HG02970 (cell line): ENCODE measurements around the gene HASPIN.
A peak's percentile ranks its signal among the peaks of the same experiment; 100 is the strongest.

Experiments
- ATAC-seq: cut with Tn5 transposase; IDR thresholded peaks from one replicate; pipeline ENCODE4 v1.9.1; 2021; ENCODE audit warnings: mild to moderate bottlenecking, moderate library complexity, moderate number of reproducible peaks; ENCODE audit not compliant: unreplicated experiment, low FRiP score

The HASPIN gene

DNA sequence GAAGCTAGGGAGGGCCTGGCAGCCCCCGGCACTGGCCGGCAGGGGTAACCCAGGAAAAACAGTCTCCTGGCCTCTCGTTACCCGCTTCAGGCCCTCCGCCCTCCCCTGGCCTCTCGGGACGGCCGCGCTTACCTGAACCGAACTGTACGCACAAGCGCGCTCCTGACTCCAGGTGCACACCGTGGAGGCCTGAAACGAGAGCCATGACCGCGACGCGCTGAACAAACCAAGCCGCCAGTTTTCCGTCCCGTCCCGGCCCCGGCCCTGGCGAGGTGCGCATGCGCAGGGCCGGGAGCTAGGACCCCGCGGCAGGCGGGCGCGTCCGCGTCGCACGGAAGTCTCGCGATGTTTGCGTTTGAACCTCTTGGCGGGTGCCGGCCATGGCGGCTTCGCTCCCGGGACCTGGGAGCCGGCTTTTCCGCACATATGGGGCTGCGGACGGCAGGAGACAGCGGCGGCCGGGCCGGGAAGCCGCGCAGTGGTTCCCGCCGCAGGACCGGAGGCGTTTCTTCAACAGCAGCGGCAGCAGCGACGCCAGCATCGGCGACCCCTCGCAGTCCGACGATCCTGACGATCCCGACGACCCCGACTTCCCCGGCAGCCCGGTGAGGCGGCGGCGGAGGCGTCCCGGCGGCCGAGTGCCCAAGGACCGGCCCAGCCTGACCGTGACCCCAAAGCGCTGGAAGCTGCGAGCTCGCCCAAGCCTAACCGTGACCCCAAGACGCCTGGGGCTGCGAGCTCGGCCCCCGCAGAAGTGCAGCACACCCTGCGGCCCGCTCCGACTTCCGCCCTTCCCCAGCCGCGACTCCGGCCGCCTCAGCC is at the start of gene HASPIN:
Gene HASPIN, plus strand, starts transcription at position 348 of the 822 bp plus-strand sequence. Its CDS starts 33 bp downstream, at position 381.
- peak; percentile 96 for ATAC-seq

DNA sequence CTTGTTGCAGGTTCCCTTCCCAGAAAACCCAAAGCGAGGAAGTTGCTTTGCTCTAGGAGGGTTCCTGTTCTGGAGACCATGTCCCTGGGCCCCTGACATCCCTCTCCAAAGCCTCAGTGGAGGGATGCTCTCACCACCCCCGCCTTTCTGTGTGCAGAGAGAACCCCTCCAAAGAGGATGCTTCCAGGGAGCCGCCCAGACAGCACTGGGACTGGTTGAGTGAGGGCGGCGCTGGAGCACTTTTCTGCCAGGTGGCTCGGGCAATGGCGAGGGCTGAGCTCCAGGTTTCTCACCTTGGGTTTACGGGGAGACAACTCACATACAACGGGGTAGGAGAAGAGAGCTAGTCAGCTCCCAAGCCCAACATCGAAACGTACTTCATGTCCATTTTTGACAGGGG is 47.8 kb upstream of the HASPIN start:
- ATAC-seq: no peak

DNA sequence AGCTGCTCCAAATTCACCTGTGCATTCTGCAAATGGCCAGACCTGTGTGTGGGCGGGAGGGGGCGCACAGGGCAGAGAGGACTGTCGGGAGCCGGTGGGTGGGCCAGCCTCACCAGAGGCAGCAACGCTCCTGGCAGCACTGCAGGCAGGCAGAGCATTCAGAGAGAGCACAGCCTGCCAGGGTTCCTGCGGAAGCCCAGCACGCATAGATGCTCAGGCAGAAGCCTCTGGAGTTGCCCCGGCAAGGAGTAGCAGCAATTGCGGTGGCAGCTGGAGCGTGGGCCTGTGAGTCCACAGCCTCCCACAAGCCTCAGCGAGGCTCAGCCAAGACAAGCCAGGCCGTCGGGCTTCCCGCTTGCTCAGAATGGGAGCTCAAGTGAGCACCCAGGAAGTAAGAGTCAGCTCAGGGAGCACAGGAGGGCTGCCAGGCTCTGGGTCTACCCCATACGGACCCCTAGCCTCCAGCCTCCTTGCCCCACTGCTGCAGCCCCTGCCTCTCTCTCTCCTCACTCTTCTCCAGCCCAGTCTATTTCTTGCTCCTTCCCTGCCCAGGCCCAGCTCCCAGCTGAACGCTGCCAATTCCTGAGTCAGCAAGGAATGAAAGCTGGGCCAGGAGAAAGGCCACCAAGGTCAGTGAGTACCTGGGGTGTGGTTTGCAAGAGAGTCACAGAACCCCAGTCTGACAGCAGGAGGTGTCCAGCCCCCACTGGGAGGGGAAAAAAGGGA is 45.4 kb upstream of the HASPIN start:
- ATAC-seq: no peak

DNA sequence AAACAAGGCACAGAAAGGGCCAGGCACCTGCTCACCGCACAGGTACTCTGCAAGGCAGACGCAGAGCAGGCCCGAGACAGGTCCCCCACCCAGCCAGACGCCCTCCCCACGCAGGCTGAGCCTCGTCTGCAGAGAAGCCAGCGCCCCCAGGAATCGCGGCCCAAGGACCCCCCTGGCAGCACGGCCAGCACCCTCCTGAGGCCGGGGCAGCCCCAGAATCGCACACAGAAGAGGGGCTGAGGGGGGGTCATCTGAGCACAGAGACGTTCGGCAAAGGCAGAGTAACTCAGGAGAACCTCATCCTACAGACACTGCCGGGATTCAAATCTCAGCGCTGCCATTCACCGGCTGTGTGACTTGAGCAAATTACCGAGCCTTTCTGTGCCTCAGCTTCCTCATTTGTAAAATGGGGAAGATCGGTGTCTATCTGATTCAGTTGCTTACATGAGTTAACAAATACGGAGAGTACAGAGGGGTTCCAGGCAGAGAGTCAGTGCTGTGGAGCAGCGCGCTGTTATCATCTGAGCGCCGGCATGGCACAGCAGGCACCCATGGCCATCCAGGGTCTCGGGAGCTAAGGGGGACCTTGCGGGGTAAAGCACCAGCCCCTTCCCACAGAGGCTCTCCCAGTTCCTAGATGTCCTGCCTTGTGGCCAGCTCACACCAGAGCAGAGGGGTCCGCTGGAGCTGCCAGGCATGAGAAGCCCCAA is 44.7 kb upstream of the HASPIN start:
- no peak for ATAC-seq

DNA sequence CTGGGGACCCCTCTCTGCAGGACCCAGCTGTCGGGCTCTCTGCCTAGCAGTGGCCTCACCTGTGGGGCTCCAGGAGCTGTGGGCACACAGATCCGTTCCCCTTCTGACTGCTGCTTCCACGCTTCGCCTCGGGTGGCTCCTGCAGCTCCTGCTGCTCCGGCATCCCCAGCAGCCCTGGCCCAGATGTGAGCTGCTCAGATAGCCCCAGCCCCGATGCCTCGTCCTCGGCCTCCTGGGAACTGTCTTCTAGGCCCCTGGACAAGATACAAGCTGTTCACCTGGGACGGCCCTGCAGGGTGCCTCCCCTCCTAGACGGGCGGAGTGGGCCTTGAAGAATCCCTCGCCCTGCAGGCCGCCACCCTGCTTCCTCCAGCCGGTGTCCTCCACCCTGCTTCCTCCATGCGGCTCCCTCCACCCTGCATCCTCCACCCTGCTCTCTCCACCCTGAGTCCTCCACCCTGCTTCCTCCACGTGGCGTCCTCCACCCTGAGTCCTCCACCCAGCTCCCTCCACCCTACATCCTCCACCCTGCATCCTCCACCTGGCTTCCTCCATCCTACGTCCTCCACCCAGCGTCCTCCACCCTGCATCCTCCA is 44.1 kb upstream of the HASPIN start:
- ATAC-seq: no peak

DNA sequence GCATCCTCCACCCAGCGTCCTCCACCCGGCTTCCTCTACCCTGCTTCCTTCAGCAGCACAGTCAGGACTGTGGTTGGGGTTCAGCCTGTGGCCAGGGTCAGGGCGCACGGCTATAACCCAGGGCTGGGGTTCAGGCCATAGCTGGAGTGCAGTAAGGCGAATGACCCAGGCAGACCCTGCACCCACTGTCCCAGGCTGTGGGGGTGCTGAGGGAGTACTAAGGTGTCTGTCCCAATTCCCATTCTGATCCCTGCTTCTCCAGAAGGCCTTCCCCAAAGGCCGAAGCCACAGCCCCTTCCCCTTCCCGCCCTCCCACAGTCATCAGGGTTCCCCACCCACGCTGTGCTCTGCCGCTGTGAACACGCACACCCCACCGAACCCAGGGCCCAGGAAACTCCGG is 42.6 kb upstream of the HASPIN start:
- ATAC-seq: no peak

DNA sequence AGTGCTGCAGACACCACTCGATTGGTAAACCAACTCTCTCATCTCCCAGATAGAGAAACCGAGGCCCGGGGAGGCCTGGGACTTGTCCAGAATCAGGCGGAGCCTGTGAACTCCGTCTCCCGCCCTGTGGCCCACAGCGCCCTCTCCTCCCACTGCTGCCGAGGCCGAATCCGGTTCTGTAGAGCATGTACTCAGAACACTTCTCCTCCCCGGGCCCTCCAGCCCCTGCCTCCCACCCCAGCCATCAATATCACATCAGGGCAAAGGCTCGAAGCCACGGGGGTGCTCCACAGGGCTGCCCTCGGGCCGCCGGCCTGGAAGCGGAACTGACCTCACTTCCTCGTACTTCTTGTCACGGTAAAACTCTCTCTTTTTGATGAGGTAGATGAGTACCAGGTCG is 42.1 kb upstream of the HASPIN start:
- ATAC-seq: no peak

DNA sequence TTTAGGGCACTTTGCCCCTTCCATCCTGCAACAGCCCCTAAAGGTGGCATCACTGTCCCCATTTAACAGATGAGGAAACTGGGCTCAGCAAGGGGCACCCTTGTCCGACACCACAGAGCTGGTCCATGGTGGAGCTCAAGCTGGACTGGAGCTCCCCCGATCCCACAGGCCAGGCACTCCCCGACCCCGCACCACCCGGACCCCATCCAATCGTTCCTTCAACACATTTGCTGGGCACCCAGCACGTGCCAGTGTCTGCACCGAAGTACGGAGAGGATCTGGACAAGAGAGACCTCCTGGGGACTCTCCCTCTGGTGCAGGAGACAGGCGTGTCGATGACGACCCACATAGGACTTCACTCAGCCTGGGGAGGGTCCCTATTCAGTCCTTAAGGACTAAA is 41.7 kb upstream of the HASPIN start:
- ATAC-seq: no peak

DNA sequence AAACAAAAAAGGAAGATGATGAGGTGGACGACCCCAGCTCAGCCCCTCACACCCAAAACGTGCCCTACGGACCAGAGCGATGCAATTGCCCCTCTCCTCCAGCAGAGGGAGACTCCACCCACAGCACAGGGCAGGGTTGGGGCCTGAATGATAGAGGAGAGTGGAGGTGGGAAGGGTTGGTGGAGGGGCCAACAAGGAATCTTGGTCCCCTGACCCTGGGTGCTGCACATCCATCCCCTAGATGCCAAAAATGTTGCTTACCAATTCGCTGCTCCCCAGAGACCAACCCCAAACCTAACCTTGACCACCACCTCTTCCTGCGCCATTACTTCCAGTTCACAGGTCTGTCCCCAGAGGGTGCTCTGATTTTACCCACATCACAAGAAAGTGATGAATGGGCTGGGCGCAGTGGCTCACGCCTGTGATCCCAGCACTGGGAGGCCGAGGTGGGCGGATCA is 40.6 kb upstream of the HASPIN start:
- no peak for ATAC-seq

DNA sequence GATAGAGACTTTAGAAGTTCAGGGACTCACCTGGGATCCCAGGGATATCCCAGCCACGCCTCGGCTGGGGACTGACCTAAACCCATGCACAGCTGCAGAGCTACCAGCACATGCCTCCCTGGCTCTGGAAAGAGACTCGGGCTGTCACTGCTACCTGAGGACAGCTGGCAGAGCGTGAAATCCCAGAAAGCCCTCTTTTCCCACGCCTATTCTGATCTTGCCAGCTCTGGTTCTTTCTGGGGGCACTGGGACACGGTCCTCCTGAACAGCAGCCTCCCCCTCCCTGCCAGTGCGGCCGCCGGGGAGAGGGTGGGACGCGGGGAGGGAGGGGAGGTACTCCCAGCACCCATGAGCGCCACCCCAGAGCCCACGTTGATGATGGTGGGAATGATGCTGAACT is 38.5 kb upstream of the HASPIN start:
- ATAC-seq: no peak

DNA sequence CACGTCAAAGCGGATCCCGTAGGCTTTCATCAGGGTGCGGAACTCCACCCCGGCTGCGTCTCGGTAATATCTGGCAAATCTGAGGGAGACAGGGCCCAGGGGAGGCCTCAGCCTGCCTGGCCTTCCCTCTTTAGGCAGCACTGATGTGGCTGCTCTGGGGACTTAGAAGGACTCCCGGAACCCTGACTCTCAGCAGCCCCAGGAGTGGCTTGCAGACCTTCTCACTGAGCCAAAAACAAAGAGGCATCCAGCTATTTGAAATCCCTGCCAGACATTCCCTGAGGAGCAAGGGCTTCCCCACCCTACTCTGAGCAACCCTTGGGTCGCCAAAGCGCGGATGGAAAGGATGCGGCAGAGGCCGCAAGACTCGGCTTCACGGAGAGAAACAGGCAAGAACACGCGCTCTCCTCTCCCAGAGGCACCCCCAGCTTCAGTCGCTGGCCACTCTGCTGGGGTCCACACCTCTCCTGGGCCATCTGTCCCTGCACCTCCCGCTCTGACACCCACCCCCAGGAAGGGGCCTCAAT is 35.6 kb upstream of the HASPIN start:
- no peak for ATAC-seq

DNA sequence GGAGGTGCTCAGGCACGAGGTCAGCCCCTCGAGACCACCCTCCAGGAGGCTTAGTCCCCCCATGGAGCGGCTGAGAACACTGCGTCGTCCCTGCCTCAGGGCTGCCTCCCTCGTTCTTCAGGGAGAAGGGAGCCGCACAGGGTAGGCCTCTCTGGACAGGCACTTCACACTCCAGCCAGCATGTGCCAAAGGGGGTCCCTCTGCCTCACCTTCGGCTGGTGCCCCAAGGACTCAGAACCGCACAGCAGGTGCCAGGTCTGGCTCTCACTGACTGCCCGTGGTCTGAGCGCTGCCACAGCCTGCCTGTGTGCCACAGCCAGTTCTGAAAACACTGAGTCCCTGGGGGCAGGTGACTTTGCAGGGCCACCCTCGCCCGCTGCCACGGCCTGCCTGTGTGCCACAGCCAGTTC is 34.8 kb upstream of the HASPIN start:
- no peak for ATAC-seq

DNA sequence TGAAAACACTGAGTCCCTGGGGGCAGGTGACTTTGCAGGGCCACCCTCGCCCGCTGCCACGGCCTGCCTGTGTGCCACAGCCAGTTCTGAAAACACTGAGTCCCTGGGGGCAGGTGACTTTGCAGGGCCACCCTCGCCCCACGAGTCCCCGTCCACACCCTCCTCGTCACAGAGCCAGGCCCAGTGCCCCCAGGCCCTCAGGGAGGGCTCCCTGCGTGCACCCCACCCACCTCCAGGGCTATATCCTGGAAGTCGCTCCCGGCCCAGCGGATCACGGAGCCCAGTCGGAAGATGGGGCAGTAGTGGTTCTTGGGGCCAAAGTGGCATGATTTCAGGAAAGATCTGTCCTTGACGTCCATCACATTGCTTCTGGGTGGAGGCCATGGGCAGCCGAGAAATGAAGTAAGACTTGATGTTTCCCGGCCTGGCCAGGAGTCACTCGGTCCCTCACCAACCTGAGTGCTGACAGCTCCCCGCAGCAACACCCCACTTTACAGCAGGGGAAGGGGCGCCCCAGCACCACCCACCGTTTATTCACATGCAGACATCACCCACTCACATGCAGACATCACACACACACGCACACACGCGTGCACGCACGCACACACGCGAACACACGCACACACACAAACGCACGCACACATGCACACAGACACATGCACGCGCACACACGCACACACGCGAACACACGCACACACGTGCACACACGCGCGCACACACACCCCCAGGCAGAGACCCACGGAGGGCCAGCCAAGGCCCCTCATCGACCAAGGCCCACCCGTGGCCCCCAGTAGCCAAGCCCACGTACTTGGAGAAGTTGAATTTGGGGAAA is 34.2 kb upstream of the HASPIN start:
- no peak for ATAC-seq

DNA sequence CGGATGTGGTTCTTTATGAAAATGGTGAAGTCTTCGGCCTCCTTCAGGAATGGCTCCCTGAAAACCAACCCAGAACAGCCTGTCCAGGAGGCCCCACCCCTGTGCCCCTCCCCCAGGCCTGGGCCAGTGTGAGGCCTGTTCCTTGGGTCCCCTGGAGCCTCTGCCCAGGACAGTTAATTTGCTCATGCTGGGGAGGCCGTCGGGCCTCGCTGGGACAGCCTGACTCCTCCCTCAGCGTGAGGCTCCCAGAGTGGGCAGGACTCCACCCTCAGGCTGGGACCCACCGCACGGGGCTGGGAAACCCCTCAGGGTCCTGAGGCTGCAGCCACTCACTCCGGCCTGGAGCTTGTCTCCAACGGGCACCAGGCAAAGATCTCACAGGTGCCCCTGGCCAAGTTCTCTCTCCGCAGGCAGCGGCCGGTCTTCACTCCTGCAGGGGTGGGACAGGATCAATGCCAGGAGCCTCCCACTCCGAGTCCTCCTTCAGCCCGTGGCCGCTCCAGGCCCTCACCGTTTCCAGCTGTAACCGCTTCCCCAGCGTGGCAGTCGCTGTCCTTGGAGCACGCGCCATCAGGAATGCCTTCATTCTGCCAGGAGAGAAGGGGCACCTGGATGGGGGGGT is 33.5 kb upstream of the HASPIN start:
- no peak for ATAC-seq

DNA sequence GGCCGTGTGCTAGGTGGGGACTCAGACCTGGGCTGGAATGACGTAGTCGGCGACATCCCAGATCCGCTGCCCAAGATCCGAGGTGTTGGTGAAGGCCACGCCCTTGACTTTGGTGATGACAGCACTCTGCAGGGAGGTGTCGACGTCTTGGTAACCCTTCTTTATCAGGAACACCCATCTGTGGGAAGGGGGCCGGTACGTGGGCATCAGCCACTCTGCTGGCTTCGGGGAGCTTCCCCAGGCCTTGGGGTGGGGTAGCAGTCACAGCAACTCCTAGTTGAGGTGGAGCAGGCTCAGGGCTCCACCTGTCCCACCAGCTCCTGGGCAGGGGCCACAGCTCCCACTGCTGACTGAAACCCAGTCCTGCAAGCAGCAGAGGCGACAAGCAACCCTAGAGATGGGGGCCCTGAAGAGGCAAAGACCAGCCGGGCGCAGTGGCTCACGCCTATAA is 32.1 kb upstream of the HASPIN start:
- ATAC-seq: no peak

DNA sequence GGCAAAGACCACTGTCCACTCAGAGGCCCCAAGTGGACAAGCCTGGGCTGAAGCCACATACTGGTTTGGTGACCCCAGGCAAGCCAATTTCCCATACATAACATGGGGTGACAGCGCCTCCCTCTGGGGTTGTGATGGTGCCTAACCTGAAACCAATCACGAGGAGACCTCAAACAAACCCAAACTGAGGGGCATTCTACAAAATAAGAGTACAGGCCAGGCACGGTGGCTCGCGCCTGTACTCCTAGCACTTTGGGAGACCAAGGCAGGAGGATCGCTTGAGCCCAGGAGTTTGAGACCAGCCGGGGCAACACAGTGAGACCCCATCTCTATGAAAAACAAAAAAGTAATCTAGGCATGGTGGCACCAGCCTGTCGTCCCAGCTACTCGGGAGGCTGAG is 31.4 kb upstream of the HASPIN start:
- ATAC-seq: no peak

DNA sequence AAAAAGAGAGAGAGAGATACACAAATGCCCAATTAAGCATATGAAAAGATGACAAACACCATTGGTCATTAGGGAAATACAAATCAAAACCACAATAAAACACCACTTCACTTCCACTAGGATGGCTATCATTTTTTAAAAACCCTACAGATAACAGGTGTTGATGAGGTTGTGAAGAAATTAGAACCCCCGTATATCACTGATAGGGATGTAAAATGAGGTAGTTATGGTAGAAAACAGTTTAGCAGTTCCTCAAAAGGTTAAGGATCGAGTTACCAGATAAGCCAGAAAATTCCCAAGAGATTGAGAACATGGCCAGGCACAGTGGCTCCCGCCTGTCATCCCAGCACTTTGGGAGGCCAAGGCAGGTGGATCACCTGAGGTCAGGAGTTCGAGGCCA is 30.6 kb upstream of the HASPIN start:
- ATAC-seq: no peak

DNA sequence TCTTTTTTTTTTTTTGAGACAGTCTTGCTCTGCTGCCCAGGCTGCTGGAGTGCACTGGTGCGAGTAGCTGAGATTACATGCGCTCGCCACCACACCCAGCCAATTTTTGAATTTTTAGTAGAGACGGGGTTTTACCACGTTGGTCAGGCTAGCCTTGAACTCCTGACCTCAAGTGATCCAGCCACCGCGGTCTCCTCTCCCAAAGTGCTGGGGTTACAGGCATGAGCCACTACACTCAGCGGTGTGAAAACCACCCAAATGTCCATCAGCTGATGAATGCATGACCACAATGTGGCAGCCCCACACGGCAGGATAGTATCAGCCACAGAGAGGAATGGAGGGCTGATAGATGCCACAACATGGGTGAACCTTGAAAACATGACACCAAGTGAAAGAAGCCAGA is 29.9 kb upstream of the HASPIN start:
- peak; percentile 37 for ATAC-seq

DNA sequence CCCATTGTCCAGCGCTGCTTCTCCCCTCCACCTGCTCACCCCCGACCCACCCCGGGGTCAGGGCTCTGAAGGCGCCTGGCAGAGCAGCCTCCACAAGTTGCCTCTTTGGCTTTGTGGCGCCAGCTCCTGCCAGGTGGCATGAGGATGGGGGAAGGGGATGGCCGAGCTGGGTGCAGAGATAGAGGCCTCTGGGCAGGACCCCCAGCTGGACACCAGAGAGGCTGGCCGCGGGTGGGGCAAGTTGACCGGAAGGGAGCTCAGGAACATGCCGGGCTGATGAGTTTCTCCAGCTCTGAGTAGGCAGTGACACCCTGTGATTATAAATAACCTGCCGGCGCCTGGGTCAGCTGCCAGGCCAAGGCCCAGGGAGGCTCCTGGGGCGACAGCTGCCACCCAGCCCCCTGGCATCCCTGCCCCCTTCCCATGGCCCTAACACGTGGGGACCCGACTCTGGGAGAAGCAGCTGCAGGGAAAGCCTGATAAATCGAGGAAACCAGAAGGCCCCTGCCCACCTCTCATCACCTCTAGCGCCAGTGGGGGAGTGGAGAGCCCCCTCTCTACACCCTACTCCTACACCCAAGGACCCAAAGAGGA is 28.5 kb upstream of the HASPIN start:
- no peak for ATAC-seq
